Measurements from ENCODE around the gene KCNJ16.

DNA sequence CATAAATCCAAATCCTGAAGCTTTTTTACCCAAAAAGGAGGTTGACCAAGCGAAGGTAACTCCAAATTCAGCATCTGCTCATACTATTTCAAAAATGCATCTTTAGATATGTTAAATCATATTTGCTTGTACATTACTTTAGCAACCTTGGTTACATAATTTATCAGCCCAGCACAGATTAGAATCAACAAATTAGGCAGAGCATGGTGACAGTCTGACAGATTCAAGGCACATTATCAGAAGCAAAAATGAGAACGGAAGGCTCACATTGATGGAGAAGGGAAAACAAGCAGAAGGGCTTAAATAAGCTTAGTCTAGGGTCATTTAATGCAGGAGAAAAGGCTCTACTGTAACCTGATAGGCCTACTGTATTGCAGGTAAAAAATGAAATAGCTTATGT, 90.4 kb downstream of the KCNJ16 start:
- TF ChIP-seq, protein P1, sequence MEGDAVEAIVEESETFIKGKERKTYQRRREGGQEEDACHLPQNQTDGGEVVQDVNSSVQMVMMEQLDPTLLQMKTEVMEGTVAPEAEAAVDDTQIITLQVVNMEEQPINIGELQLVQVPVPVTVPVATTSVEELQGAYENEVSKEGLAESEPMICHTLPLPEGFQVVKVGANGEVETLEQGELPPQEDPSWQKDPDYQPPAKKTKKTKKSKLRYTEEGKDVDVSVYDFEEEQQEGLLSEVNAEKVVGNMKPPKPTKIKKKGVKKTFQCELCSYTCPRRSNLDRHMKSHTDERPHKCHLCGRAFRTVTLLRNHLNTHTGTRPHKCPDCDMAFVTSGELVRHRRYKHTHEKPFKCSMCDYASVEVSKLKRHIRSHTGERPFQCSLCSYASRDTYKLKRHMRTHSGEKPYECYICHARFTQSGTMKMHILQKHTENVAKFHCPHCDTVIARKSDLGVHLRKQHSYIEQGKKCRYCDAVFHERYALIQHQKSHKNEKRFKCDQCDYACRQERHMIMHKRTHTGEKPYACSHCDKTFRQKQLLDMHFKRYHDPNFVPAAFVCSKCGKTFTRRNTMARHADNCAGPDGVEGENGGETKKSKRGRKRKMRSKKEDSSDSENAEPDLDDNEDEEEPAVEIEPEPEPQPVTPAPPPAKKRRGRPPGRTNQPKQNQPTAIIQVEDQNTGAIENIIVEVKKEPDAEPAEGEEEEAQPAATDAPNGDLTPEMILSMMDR (IDR thresholded peaks at IDR 0.05; ENCODE audit: low read depth, low read length): no peak
- TF ChIP-seq POLR2A (IDR thresholded peaks at IDR 0.05; ENCODE audit: extremely low read depth, insufficient read length): no peak
- TF ChIP-seq, protein P2, sequence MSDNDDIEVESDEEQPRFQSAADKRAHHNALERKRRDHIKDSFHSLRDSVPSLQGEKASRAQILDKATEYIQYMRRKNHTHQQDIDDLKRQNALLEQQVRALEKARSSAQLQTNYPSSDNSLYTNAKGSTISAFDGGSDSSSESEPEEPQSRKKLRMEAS (IDR thresholded peaks at IDR 0.05; ENCODE audit: low read depth, low read length): no peak
- no peak for TF ChIP-seq MYC (IDR thresholded peaks at IDR 0.05; ENCODE audit: low read depth, low read length)

Measured in NB4 (cell line).